T-helper 2 cell treated with Interferon-gamma antibody and Interleukin-4, amounts not matched to agents 5 μg/mL and 100 μg/mL, for 36 hours (primary cell): ENCODE data around the gene ACSL1.

Source experiments
- DNase-seq: peaks from one replicate; pipeline ENCODE4 v3.0.0; 2021; ENCODE audit warnings: low spot score
- H3K27ac Mint-ChIP-seq: one replicate; pipeline ENCODE4 v1.8.0; 2021; ENCODE audit warnings: mild to moderate bottlenecking, mixed read lengths
- H3K27me3 Mint-ChIP-seq: one replicate; pipeline ENCODE4 v1.8.0; 2021; ENCODE audit warnings: low read depth, mixed read lengths
- H3K36me3 Mint-ChIP-seq: one replicate; pipeline ENCODE4 v1.8.0; 2021; ENCODE audit warnings: low read depth, mixed read lengths
- H3K4me1 Mint-ChIP-seq: one replicate; pipeline ENCODE4 v1.8.0; 2021; ENCODE audit warnings: low read depth, mixed read lengths
- H3K4me3 Mint-ChIP-seq: one replicate; pipeline ENCODE4 v1.8.0; 2022; ENCODE audit warnings: mild to moderate bottlenecking, moderate library complexity, mixed read lengths
- H3K9me3 Mint-ChIP-seq: one replicate; pipeline ENCODE4 v1.8.0; 2021; ENCODE audit warnings: mixed read lengths

The ACSL1 gene

DNA sequence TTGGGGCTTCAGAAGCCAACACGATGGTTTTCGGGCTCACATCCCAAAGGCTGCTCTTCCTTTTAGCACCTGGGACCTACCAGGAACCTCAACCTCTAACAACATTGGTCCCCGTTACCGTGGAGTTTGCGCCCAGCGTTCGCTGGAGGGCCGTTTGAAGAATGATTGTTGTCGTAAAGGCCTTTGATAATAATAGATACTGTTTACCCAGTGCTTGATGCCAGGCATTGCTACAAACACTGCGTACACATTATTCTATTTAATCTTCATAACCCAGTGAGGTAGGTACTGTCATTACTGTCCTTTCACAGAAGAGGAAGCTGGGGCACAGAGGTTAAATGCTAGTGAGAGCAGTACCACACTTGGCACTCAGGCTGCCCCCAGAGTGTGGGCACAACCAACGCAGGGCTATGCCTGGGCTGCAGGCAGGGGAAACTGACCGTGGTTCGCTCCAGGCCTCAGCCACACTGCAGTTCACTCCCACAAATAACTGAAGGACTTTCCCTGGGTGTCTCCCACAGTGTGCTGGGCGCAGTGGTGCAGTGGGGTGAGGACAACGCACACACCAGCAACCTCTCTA, 1.0 kb upstream of the ACSL1 start:
- Mint-ChIP-seq H3K27ac (peak overlapping the region; percentile 87), H3K36me3 (no peaks in the 10 kb centered on the region), H3K4me3 (peak overlapping the region; percentile 92), H3K27me3 (peaks cover 6% of the 10 kb centered on the region), H3K9me3 (no peaks in the 10 kb centered on the region), H3K4me1 (peaks cover 31% of the 10 kb centered on the region)
- DNase-seq: no peak

- DNase-seq: peak; percentile 53
- Mint-ChIP-seq H3K4me3 (peak overlapping the region; percentile 90), H3K9me3 (no peaks in the 10 kb centered on the region), H3K27ac (peak overlapping the region; percentile 82), H3K36me3 (no peaks in the 10 kb centered on the region), H3K27me3 (peaks cover 4% of the 10 kb centered on the region), H3K4me1 (peaks cover 33% of the 10 kb centered on the region)
Measured at GRCh38 chr4:184825141-184825895, 450 bp downstream of the ACSL1 start.

- Mint-ChIP-seq H3K4me3 (peak overlapping the region; percentile 90), H3K4me1 (peaks cover 36% of the 10 kb centered on the region), H3K27me3 (peaks cover 4% of the 10 kb centered on the region), H3K27ac (peak overlapping the region; percentile 82), H3K36me3 (no peaks in the 10 kb centered on the region), H3K9me3 (no peaks in the 10 kb centered on the region)
- DNase-seq: no peak
Measured at GRCh38 chr4:184824776-184825084, 1.0 kb downstream of the ACSL1 start.

DNA sequence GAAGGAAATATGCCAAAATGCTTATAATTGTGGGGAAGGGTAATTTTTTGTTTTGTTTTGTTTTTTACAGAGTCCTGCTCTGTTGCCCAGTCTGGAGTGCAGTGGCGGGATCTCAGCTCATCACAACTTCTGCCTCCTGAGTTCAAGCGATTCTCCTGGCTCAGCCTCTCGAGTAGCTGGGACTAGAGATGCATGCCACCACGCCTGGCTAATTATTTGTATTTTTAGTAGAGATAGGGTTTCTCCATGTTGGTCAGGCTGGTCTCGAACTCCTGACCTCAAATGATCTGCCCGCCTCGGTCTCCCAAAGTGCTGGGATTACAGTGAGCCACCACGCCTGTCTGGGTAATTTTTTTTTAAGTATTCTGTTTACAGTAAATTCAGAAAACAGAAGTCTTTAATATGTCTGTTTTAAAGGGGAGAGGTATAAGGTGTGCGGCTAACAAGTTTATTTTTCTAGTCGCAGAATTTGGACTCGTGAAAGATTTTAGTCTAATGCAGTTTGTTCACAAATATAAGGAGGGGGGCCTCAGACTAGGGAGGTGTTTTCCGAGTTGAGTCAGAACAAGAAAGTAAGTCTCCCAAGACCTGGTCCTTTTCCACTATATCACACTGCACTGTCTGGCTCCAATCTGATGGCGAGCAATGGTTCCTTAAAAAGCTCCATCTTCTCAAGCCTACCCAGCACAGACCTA, 1.5 kb downstream of the ACSL1 start:
- Mint-ChIP-seq H3K4me1 (peaks cover 36% of the 10 kb centered on the region), H3K9me3 (no peaks in the 10 kb centered on the region), H3K27ac (peak overlapping the region; percentile 82), H3K36me3 (no peaks in the 10 kb centered on the region), H3K4me3 (peak overlapping the region; percentile 90), H3K27me3 (peaks cover 4% of the 10 kb centered on the region)
- no peak for DNase-seq

GRCh38 chr4:184823014-184823413, 2.8 kb downstream of the ACSL1 start:
- DNase-seq: no peak
- H3K27ac Mint-ChIP-seq: no peak overlapping the region
- H3K4me3 Mint-ChIP-seq: no peak overlapping the region
- H3K36me3 Mint-ChIP-seq: no peaks in the 10 kb centered on the region
- H3K9me3 Mint-ChIP-seq: no peaks in the 10 kb centered on the region
- peaks cover 42% of the 10 kb centered on the region for H3K4me1 Mint-ChIP-seq
- peaks cover 3% of the 10 kb centered on the region for H3K27me3 Mint-ChIP-seq

GRCh38 chr4:184822356-184822755, 3.4 kb downstream of the ACSL1 start:
- no peaks in the 10 kb centered on the region for H3K36me3 Mint-ChIP-seq
- peaks cover 43% of the 10 kb centered on the region for H3K4me1 Mint-ChIP-seq
- DNase-seq: no peak
- H3K4me3 Mint-ChIP-seq: no peak overlapping the region
- no peaks in the 10 kb centered on the region for H3K9me3 Mint-ChIP-seq
- peaks cover 2% of the 10 kb centered on the region for H3K27me3 Mint-ChIP-seq
- no peak overlapping the region for H3K27ac Mint-ChIP-seq

DNA sequence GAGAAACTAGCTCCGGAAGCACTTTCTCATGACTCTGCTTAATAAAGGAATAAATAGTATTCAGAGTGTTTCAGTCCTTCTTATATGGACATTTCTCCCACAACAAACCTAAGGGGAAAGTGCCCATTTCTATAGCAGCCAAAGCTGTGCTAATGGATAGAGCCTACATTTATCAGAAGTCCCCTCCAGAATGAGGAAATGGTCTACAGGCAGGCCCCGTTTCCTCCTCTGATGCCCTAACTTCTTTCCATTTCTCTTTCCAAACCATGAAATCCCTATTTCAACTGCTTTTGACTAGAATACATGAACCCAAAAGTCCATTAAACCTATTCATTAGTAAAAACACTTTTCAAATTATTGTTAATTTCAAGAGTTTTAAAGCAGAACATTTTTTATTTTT, 4.5 kb downstream of the ACSL1 start:
- Mint-ChIP-seq H3K9me3 (no peaks in the 10 kb centered on the region), H3K4me1 (peaks cover 43% of the 10 kb centered on the region), H3K27ac (no peak overlapping the region), H3K36me3 (no peaks in the 10 kb centered on the region), H3K27me3 (no peaks in the 10 kb centered on the region), H3K4me3 (no peak overlapping the region)
- no peak for DNase-seq

DNA sequence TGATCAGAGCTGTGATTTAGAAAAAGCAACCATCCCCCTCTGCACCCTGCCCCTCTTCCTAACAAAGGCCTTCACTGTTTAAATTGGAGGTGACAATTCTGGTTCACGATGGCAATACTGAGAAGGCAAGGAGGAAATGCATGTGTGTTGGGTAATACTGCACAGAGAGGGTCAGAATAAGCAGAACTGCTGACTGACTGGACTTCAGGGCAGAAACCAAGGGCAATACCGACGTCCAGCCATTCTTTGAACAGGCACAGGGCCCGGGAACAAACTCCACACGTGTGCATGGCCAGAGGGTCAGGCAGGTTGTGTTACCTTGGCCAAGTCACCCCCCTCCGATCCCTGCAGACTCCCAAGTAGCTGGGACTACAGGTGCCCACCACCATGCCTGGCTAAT, 6.0 kb downstream of the ACSL1 start:
- Mint-ChIP-seq H3K4me3 (no peak overlapping the region), H3K36me3 (no peaks in the 10 kb centered on the region), H3K4me1 (peaks cover 47% of the 10 kb centered on the region), H3K27me3 (no peaks in the 10 kb centered on the region), H3K27ac (no peak overlapping the region), H3K9me3 (no peaks in the 10 kb centered on the region)
- no peak for DNase-seq

DNA sequence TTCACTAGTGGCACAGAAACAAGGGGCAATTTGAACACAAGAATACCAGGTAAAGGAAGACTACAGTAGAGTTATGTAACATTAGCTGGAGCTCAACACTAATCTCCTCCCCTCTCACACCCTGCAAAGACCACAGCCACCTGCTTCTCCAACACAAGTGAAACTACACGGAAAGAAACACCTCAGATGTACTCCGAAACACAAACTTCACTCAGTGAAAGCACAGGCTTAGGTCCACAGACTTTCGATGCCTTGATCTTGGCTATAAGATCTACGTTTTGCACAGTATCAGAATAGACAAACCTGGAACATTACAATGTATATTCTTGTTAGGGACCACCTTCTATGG, 7.6 kb downstream of the ACSL1 start:
- Mint-ChIP-seq H3K36me3 (no peaks in the 10 kb centered on the region), H3K4me3 (no peak overlapping the region), H3K4me1 (peaks cover 34% of the 10 kb centered on the region)

GRCh38 chr4:184817494-184818215, 8.1 kb downstream of the ACSL1 start:
- Mint-ChIP-seq H3K27ac (peak overlapping the region; percentile 31), H3K4me3 (no peak overlapping the region), H3K27me3 (no peaks in the 10 kb centered on the region), H3K36me3 (no peaks in the 10 kb centered on the region), H3K4me1 (peaks cover 29% of the 10 kb centered on the region), H3K9me3 (no peaks in the 10 kb centered on the region)
- DNase-seq: no peak

More for the DNA sequence above, 7.6 kb downstream of the ACSL1 start:
- H3K27ac Mint-ChIP-seq: peak overlapping the region; percentile 31
- no peaks in the 10 kb centered on the region for H3K27me3 Mint-ChIP-seq
- no peaks in the 10 kb centered on the region for H3K9me3 Mint-ChIP-seq
- DNase-seq: no peak

GRCh38 chr4:184816962-184817361, 8.8 kb downstream of the ACSL1 start:
- H3K4me1 Mint-ChIP-seq: peaks cover 24% of the 10 kb centered on the region
- no peak overlapping the region for H3K4me3 Mint-ChIP-seq
- DNase-seq: no peak
- H3K27me3 Mint-ChIP-seq: no peaks in the 10 kb centered on the region
- no peak overlapping the region for H3K27ac Mint-ChIP-seq
- H3K36me3 Mint-ChIP-seq: no peaks in the 10 kb centered on the region
- H3K9me3 Mint-ChIP-seq: no peaks in the 10 kb centered on the region

DNA sequence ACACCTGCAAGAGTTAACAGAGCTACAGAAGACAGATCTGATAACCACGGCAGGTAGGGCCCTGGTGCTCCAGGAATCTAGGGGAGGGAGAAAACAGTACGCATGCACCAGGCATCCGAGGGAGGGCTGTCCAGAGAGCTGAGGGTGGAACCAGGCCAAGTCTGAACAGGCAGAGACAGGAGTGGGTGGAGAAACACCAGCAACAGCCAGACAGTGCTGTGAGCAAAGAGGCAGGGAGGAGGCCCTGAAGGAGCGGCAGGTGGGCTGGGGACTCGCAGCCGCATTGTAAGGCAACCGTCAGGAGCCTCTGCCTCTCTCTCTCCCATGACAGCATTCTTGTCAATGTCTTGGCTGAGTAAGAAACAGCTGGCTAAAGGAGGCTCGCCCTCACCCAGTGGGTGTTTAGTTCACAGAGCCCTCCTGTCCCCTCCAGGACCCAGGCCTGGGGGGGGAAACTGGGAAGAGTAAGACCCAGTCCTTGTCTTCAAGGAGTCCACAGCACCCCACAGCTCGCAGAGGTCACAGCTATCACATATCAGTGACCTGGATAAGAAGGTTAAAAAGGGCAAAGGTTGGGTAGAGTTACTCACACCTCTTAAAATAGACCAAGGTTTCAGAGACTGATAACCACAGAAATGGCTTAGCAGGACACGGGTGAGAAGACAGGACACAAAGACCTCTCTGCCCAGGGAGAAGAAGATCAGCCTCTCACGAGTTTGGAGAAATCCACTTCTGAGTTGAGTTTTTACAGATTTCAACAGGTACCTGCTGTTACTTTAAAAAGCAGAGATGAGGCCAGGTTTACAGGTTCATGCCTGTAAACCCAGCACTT, 10.5 kb downstream of the ACSL1 start:
- Mint-ChIP-seq H3K9me3 (no peaks in the 10 kb centered on the region), H3K27ac (no peak overlapping the region), H3K36me3 (no peaks in the 10 kb centered on the region), H3K4me3 (no peak overlapping the region), H3K4me1 (peaks cover 21% of the 10 kb centered on the region), H3K27me3 (no peaks in the 10 kb centered on the region)
- DNase-seq: no peak

GRCh38 chr4:184814686-184815045, 11.1 kb downstream of the ACSL1 start:
- H3K27me3 Mint-ChIP-seq: no peaks in the 10 kb centered on the region
- H3K9me3 Mint-ChIP-seq: no peaks in the 10 kb centered on the region
- peaks cover 19% of the 10 kb centered on the region for H3K4me1 Mint-ChIP-seq
- no peaks in the 10 kb centered on the region for H3K36me3 Mint-ChIP-seq
- no peak for DNase-seq
- H3K27ac Mint-ChIP-seq: no peak overlapping the region
- H3K4me3 Mint-ChIP-seq: no peak overlapping the region
